ENCODE measurements around the gene ETFB.

- TF ChIP-seq CTCF (IDR thresholded peaks at IDR 0.05): no peak
- no peak for TF ChIP-seq POLR2A (IDR thresholded peaks at IDR 0.05)
- TF ChIP-seq POLR2AphosphoS5 (IDR thresholded peaks at IDR 0.05): no peak
Observed at GRCh38 chr19:51354103-51354741, 12.0 kb downstream of the ETFB start.
